ENCODE data around the gene TDRD9.

Gene TDRD9

GRCh38 chr14:104025534-104025933 lies 97.3 kb downstream of the TDRD9 start:
- TF ChIP-seq CTCF (IDR thresholded peaks at IDR 0.05; ENCODE audit: extremely low read depth, missing control alignments) = no peak
- no peak for DNase-seq (ENCODE audit: low spot score)

DNA sequence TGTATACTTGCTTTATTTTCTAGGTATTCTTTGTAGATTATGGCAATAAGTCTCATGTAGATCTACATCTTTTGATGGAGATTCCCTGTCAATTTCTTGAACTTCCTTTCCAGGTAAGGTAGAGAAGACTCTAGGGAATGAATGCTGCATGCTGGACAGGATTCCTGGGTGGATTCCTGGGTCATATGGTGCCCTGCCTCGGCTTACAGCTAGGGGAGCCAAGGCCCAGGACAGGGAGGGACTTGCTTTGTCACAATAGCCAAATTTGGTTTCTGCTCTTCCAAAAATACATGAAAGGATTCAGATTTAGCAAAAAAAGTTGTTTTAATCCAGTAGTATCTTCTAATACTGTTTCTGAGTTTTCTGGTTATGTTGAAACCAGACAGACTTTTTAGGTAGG lies 97.8 kb downstream of the TDRD9 start:
- TF ChIP-seq CTCF (IDR thresholded peaks at IDR 0.05; ENCODE audit: extremely low read depth, missing control alignments) = no peak
- no peak for DNase-seq (ENCODE audit: low spot score)

DNA sequence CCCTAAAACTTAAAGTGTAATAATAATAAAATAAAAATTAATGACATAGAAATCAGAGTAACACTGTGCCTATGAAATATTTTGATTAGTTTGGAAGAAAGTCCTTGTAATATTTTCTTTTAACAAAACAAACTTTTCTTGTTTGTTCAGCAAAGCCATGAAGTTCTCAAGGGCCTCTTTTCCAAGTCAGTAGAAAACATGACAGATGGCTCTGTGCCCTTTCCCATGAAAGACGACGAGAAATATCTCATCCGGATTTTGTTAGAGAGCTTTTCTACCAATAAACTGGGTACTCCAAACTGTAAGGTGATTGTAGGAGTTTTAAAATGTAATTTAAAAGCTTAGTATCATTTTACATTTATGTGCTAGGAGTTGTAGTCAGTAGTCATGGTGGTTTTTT lies 102.7 kb downstream of the TDRD9 start:
- TF ChIP-seq CTCF (IDR thresholded peaks at IDR 0.05; ENCODE audit: extremely low read depth, missing control alignments) = no peak
- no peak for DNase-seq (ENCODE audit: low spot score)

- TF ChIP-seq CTCF (IDR thresholded peaks at IDR 0.05; ENCODE audit: extremely low read depth, missing control alignments) = no peak
- no peak for DNase-seq (ENCODE audit: low spot score)
These were observed 103.1 kb downstream of the TDRD9 start for GRCh38 chr14:104031384-104031783.

DNA sequence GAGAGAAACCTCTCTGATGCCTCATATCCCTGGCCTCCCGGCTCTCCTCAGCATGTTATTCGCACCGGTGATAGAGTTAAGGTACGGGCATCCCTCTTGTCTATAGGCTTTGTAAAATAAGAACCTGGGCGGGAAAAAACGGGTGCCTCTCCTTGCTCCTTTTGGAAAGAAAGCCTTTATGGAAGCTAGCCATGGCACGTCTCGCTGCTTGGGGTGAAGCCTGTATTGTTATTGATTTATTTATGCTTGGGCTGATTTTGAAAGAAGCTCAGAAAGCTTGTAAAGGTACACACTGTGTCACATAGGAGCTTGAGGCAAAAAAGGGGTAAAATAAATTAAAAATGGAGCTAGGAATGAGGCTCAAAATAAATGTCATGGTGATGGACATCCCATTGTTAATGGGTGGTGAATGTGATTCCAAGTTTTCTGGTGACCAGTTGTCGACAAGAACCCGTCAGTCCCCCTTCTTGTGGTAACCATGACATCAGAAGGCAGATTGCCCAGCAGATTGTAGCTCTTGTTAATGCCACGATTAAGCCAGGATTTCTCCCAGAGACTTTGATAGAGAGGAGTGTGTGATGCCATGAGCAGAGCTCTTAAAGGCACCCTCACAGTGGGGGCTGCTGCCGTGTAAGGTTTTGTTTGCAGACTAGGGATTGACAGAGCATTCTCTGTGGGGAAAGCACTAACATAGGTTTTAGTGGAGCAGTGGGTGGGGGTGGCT lies 106.9 kb downstream of the TDRD9 start:
- TF ChIP-seq CTCF (IDR thresholded peaks at IDR 0.05; ENCODE audit: extremely low read depth, missing control alignments) = no peak
- DNase-seq (ENCODE audit: low spot score) = no peak

GRCh38 chr14:104036212-104036611 lies 108.0 kb downstream of the TDRD9 start:
- no peak for DNase-seq (ENCODE audit: low spot score)
- TF ChIP-seq CTCF (IDR thresholded peaks at IDR 0.05; ENCODE audit: extremely low read depth, missing control alignments) = no peak

DNA sequence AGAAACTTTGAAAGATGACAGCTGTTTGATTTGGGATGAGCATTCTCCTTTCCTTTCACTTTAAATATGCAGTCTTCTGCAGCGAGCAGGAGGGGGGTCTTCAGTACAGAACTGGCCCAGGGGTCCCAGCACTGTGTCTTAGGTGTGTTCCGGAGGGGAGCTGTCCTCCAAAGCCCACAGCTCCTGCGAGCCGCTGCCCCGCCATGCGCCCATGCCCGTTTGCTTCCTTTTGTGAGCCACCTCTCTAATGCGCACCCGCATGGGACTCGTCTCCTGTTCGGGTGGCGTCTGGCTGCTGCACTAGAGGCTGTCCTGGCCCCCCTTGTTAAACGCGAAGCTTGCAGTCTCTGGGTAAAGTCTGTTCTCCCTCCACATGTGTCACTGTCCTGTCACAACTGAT lies 108.8 kb downstream of the TDRD9 start:
- DNase-seq (ENCODE audit: low spot score) = no peak
- no peak for TF ChIP-seq CTCF (IDR thresholded peaks at IDR 0.05; ENCODE audit: extremely low read depth, missing control alignments)
